Erythroblast (primary cell): ENCODE data around the gene DTX1.

Experiments used
- GATA1 ChIP-seq: IDR thresholded peaks from 2 replicates; pipeline ENCODE4 v1.6.1; 2011; ENCODE audit warnings: low read depth, mild to moderate bottlenecking, control low read depth, low read length, moderate library complexity
- POLR2A ChIP-seq: IDR thresholded peaks from 2 replicates; pipeline ENCODE4 v1.6.1; 2011; ENCODE audit warnings: mild to moderate bottlenecking, low read length

DNA sequence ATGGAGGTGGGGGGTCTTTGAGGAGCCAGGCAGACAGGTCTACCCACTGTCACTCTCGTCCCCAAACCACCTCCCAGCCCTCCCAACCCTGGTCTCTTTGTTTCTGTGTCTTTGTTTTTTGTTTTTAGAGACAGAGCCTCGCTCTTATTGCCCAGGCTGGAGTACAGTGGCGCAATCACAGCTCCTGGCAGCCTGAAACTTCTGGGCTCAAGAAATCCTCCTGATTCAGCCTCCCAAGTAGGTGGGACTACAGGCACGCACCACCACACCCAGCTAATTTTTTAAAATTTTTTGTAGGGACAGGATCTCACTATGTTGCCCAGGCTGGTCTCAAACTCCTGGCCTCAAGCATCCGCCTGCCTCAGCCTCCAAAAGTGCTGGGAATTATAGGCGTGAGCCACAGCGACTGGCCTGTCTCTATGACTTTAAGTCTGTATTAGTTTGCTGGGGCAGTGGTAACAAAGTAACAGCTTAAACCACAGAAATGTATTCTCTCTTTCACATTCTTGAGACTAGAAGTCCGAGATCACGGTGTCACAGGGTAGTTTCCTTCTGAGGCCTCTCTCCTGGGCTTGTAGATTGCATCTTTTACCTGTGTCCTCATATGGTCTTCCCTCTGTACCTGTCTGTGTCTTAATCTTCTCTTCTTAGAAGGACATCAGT, 26.1 kb downstream of the DTX1 start:
- TF ChIP-seq POLR2A: no peak
- TF ChIP-seq GATA1: no peak
